ENCODE measurements around the gene KDM4B.

- TF ChIP-seq CUX1 (IDR thresholded peaks at IDR 0.05; ENCODE audit: insufficient replicate concordance, low read depth, low read length) (no peak), KLF5 (IDR thresholded peaks at IDR 0.05; ENCODE audit: partially characterized antibody) (no peak), POLR2A (IDR thresholded peaks at IDR 0.05; ENCODE audit: low read depth, low read length) (no peak), MYC (IDR thresholded peaks at IDR 0.05; ENCODE audit: insufficient read depth, insufficient read length, insufficient replicate concordance, low read length, severe bottlenecking) (no peak), EP300 (IDR thresholded peaks at IDR 0.05; ENCODE audit: borderline replicate concordance in 1 of 2, control insufficient read depth in 1 of 2, low read depth in 2 of 2, low read length in 2 of 2) (no peak), IRF4 (IDR thresholded peaks at IDR 0.05; ENCODE audit: low read depth, low read length) (no peak), ZNF592 (IDR thresholded peaks at IDR 0.05) (no peak), NRF1 (conservative IDR thresholded peaks at IDR 0.05; ENCODE audit: low read depth, low read length) (no peak), MXI1 (IDR thresholded peaks at IDR 0.05; ENCODE audit: low read depth, low read length) (no peak), SRF (IDR thresholded peaks at IDR 0.05; ENCODE audit: low read depth in 2 of 2, low read length in 2 of 2) (no peak), TAF1 (IDR thresholded peaks at IDR 0.05; ENCODE audit: borderline replicate concordance, low read depth, low read length) (no peak), POLR2AphosphoS5 (IDR thresholded peaks at IDR 0.05; ENCODE audit: low read length) (no peak), ZNF24 (IDR thresholded peaks at IDR 0.05) (no peak)
- TF ChIP-seq, protein P1, sequence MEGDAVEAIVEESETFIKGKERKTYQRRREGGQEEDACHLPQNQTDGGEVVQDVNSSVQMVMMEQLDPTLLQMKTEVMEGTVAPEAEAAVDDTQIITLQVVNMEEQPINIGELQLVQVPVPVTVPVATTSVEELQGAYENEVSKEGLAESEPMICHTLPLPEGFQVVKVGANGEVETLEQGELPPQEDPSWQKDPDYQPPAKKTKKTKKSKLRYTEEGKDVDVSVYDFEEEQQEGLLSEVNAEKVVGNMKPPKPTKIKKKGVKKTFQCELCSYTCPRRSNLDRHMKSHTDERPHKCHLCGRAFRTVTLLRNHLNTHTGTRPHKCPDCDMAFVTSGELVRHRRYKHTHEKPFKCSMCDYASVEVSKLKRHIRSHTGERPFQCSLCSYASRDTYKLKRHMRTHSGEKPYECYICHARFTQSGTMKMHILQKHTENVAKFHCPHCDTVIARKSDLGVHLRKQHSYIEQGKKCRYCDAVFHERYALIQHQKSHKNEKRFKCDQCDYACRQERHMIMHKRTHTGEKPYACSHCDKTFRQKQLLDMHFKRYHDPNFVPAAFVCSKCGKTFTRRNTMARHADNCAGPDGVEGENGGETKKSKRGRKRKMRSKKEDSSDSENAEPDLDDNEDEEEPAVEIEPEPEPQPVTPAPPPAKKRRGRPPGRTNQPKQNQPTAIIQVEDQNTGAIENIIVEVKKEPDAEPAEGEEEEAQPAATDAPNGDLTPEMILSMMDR (IDR thresholded peaks at IDR 0.05 in 2 of 3, conservative IDR thresholded peaks at IDR 0.05 in 1 of 3; ENCODE audit: control insufficient read depth in 2 of 3, extremely low read depth in 1 of 3, insufficient read depth in 1 of 3, low read depth in 3 of 3, low read length in 3 of 3): no peak
These were observed 86.5 kb downstream of the KDM4B start for GRCh38 chr19:5055457-5055776.

Measured in GM12878 (cell line).